GM18909 (cell line): ENCODE measurements around the gene PSEN2.

Experiments
- ATAC-seq: cut with Tn5 transposase; IDR thresholded peaks from one replicate; pipeline ENCODE4 v1.9.1; 2021; ENCODE audit warnings: mild to moderate bottlenecking; ENCODE audit not compliant: unreplicated experiment, poor library complexity

PSEN2 gene

GRCh38 chr1:226884966-226885820 is 14.8 kb downstream of the PSEN2 start:
- no peak for ATAC-seq

DNA sequence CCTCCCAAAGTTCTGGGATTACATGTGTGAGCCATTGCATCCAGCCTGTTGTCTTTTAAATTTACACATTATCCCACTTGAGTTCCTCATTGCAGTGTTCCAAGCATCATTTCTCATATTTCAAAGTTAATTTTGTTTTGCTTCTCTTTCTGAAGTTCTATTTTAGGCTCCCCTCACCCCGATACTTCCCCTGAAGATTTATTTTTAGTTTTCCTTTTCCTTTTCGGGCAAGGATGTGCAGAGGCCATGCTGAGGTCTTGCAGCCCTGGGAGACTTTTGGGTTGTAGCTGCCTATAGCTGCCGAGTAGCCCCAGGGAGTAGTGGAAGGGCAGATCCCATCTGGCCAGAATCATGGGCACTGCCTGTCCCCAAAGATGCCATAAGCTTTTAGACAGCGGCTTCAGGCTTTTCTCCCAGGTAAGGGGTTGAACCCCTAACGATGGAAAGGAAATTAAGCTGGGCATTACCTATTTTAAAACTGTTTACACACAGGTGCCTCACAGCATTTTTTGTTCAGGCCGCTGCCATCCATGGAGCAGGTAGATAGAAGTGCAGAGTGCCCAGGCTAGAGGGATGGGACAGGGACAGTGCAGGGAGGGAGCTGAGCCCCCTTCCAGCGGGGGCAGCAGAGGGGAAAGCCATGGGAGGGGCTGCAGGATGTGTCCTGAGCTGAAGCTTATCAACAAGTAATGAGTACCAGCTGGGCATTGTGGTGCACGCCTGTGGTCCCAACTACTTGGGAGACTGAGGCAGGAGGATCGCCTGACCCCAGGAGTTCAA is 15.9 kb downstream of the PSEN2 start:
- ATAC-seq = no peak

DNA sequence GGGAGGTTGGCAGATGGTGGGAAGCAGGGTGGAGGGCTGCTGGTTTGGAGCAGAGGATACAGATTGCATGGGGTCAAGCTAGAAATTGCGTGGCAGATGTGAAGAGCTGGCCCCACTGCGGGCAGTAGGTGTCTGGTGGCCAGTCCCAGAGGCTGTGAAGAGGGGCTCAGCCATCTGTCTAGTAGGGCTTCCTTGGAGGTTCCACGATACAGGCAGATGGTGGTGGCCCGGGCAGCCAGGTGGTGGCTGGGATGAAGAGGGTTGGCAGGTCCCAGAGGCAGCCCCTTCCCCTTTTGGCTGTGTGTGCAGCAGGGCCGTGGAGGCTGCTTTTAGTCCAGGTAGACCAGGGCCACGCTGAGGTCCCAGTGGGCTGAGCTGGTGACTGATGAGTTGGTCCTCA is 16.6 kb downstream of the PSEN2 start:
- ATAC-seq = no peak

- ATAC-seq = no peak
These were observed 17.6 kb downstream of the PSEN2 start for GRCh38 chr1:226888021-226888420.

DNA sequence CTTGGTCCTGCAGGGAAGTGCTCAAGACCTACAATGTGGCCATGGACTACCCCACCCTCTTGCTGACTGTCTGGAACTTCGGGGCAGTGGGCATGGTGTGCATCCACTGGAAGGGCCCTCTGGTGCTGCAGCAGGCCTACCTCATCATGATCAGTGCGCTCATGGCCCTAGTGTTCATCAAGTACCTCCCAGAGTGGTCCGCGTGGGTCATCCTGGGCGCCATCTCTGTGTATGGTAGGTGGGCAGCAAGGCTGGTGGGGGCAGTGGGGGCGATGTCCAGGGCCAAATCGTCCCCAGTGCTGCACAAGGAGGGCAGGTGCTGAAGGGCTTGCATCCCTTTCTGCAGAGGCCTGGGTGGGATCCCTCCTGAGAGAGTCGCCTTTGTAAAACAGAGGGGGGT is 18.4 kb downstream of the PSEN2 start:
- no peak for ATAC-seq

DNA sequence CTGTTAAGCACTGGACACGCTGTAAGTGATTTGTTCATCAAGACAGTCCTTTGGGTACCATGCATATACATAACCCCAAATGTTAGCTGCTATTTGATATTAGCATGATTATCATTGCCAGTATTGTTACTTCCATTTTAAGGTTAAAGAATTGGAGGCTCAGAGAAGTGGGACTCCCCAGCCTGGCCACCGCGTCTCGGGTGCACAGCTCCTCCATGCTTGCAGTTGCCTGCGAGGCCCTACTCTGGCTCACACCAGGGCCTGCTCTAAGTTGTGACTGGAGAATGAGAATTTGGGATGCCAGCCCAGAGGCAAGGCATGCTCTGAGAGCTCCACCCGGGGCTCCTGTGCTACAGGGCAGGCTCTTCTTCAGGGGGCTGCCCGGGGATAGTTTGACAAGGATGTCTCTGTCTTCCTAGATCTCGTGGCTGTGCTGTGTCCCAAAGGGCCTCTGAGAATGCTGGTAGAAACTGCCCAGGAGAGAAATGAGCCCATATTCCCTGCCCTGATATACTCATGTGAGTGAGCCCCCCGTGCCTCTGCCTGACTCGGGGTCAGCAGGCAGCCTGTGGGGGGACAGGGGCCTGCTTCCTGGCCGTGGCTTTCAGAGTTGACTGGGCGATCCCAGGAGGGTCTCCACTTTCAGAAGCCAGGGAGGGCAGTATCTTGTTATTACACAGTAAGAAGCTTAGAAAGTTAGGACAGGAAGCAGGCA is 19.4 kb downstream of the PSEN2 start:
- no peak for ATAC-seq

GRCh38 chr1:226890331-226891108 is 20.1 kb downstream of the PSEN2 start:
- no peak for ATAC-seq

- ATAC-seq = no peak
These were observed 20.9 kb downstream of the PSEN2 start for GRCh38 chr1:226891346-226891745.

GRCh38 chr1:226891846-226892523 is 21.6 kb downstream of the PSEN2 start:
- no peak for ATAC-seq

DNA sequence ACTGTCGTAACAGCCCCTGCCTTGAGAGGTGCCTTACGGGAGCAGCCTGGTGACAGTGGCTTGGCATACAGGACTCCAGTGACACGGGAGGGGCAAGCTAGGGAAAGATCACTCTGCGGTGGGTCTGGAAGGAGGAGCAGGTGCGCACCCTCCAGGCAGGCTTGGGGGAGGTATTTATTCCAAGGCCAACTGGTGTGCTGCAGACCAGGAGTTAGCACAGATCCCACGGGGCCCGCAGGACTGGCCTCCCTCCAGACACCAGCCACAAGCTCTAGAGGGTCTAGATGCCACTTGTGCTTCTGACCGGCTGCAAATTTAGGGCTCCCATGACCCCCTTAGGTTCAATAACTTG is 22.1 kb downstream of the PSEN2 start:
- no peak for ATAC-seq

DNA sequence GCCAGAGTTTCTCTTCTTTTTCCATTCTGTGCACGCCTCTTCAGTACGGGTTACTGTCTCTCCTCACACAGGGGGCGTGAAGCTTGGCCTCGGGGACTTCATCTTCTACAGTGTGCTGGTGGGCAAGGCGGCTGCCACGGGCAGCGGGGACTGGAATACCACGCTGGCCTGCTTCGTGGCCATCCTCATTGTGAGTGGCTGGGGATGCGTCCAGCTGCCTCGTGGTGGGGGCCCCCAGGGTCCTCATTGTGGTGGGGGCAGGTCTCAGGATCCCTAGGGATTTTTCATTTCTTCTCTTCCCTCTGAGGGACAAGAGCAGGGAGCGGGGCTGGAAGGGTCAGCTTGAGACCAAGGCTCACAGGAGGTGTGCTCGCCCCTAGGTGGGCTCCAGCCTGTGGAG is 23.5 kb downstream of the PSEN2 start:
- ATAC-seq = no peak

GRCh38 chr1:226894826-226895225 is 24.4 kb downstream of the PSEN2 start:
- no peak for ATAC-seq

DNA sequence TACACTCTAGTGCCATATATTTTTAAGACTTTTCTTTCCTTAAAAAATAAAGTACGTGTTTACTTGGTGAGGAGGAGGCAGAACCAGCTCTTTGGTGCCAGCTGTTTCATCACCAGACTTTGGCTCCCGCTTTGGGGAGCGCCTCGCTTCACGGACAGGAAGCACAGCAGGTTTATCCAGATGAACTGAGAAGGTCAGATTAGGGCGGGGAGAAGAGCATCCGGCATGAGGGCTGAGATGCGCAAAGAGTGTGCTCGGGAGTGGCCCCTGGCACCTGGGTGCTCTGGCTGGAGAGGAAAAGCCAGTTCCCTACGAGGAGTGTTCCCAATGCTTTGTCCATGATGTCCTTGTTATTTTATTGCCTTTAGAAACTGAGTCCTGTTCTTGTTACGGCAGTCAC is 25.2 kb downstream of the PSEN2 start:
- no peak for ATAC-seq

- ATAC-seq = no peak
These were observed 27.8 kb downstream of the PSEN2 start for GRCh38 chr1:226898246-226898645.

DNA sequence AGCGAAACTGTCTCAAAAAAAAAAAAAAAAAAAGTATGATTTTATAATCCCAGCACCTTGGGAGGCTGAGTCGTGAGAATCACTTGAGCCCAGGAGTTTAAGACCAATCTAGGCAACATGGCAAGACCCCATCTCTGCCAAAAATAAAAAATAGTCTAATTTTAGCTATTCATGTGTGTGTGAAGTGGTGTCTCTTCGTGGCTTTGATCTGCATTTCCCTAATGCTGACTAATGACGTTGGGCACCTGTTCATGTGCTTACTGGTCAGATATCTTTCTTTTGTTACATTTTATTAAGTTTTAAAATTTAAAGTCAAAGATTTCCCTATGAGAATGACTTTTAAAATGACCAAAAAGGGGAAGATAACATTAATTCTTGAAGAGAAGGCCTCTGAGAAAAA is 31.0 kb downstream of the PSEN2 start:
- ATAC-seq = no peak

- no peak for ATAC-seq
These were observed 32.2 kb downstream of the PSEN2 start for GRCh38 chr1:226902601-226903000.

- no peak for ATAC-seq
These were observed 33.7 kb downstream of the PSEN2 start for GRCh38 chr1:226903819-226904716.

DNA sequence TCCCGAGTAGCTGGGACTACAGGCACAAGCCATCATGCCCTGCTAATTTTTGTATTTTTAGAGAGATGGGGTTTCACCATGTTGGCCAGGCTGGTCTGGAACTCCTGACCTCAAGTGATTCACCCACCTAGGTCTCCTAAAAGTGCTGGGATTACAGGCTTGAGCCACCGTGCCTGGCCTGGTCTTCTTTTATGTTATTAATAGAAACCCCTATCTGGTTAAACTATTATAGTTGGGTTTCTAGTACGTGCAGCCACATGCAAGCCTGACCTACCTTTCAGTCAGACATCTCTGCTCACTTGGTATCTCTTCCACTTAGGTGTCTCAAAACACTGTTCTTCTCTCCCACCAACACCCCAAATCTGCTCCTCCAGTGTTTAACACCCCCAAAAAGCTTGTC is 34.4 kb downstream of the PSEN2 start:
- no peak for ATAC-seq

DNA sequence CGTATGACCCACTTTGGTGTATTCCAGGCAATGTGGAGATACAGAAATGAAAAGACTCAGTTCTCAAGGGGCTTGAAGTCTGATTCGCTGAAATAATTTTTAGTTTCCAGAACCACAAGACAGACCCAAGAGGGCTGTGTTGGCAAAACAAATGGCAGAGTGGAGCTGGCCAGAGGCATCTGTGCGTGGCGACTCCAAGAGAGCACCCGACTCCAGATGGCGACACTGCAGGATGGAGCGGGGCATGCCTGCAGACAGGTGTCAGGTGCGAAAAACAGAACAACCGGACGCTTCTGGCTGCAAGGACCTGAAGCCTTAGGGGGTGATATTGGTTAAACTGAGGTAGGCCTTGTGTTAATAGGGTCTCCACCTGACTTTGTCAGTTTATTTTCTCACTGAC is 38.0 kb downstream of the PSEN2 start:
- ATAC-seq = no peak
